Neuron (in vitro differentiated cells): ENCODE data around the gene ATP5F1C.

Experiments
- H2AFZ ChIP-seq: one replicate; pipeline ENCODE4 v1.6.1; 2013; ENCODE audit warnings: low read depth, mild to moderate bottlenecking, inconsistent platforms, low read length, moderate library complexity
- H3K27me3 ChIP-seq: one replicate; pipeline ENCODE4 v1.6.1; 2013; ENCODE audit warnings: low read length; ENCODE audit not compliant: insufficient read depth
- H3K36me3 ChIP-seq: one replicate; pipeline ENCODE4 v1.6.1; 2013; ENCODE audit warnings: low read length; ENCODE audit not compliant: insufficient read depth
- H3K4me1 ChIP-seq: one replicate; pipeline ENCODE4 v1.6.1; 2013; ENCODE audit warnings: low read length; ENCODE audit not compliant: insufficient read depth
- H3K4me3 ChIP-seq: 2 replicates; pipeline ENCODE4 v1.5.1; 2013; ENCODE audit warnings: mild to moderate bottlenecking, low read length, moderate library complexity
- H3K9me3 ChIP-seq: one replicate; pipeline ENCODE4 v1.6.1; 2013; ENCODE audit warnings: low read length

The ATP5F1C gene

DNA sequence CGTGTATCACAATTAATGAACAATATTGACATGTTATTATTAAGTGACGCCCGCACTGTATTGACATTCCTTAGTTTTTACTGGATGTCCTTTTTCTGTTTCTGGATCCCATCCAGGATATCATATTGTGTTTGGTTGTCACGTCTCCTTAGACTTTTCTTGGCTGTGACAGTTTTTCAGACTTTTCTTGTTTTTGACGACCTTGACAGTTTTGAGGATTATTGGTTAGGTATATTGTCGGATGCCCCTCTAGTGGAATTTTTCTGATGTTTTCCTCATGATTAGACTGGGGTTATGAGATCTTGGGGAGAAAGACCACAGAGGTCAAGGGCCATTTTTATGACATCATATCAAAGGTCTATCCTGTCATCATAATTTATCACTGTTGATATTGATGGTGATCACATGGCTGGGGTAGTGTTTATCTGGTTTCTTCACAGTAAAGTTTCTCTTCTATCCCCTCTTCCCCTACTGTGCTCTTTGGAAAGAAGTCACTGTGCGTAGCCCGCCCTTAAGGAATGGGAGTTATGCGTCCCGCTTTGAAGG lies 41.4 kb downstream of the ATP5F1C start:
- Histone ChIP-seq H3K9me3 (no peaks in the 10 kb centered on the region), H3K4me3 (no peak overlapping the region), H3K4me1 (no peaks in the 10 kb centered on the region), H2AFZ (no peak overlapping the region), H3K36me3 (peaks cover 23% of the 10 kb centered on the region), H3K27me3 (no peaks in the 10 kb centered on the region)

DNA sequence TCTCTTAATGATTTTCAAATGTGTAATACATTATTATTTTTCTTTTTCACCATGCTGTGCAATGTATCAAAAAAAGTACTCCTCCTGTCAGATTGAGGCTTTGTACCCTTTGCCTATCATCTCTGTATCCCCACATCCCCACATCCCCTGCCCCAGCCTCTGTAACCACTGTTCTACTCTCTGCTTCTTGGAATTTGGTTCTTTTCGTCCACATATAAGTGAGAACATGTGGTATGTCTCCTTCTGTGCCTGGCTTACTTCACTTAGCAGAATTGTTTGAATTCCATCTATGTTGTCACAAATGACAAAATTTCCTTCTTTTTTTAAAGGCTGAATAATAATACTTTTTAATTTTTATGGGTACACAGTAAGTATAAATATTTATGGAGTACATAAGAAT lies 44.1 kb downstream of the ATP5F1C start:
- Histone ChIP-seq H3K4me3 (no peak overlapping the region), H3K27me3 (no peaks in the 10 kb centered on the region), H3K9me3 (no peaks in the 10 kb centered on the region), H3K36me3 (peaks cover 8% of the 10 kb centered on the region), H3K4me1 (no peaks in the 10 kb centered on the region), H2AFZ (no peak overlapping the region)

DNA sequence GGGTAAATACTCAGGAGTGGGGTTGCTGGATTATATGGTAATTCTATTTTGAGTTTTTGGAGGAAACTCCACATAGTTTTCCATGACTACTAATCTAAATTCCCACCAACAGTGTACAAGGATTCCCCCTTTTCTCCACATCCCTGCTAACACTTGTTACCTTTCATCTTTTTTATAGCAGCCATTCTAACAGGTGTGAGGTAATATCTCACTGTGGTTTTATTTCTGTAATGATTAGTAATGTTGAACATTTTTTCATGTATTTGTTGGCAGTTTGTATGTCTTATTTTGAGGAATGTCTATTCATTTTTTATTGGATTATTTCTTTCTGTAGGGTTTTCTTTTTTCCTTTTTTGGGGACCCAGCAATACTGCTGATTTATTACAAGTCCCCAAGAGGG lies 45.2 kb downstream of the ATP5F1C start:
- Histone ChIP-seq H3K9me3 (no peaks in the 10 kb centered on the region), H3K4me1 (no peaks in the 10 kb centered on the region), H3K36me3 (peaks cover 6% of the 10 kb centered on the region), H3K4me3 (no peak overlapping the region), H3K27me3 (no peaks in the 10 kb centered on the region), H2AFZ (no peak overlapping the region)

DNA sequence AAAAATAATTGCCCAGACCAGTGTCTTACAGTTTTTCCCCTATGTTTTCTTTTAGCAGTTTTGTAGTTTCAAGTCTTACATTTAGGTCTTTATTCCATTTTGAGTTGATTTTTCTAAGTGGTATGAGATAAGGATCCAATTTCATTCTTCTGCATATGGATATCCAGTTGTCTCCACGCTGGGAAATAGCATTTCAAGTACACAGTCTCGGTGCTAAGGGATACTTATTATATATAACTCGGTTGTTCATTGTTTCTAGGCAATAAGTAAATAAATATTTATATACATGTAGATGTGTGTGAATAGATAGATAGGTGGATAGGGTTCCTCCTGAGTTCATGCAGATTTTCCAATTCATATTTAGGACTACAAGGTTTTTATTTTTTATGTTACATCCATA lies 46.3 kb downstream of the ATP5F1C start:
- no peaks in the 10 kb centered on the region for H3K9me3 ChIP-seq
- peaks cover 6% of the 10 kb centered on the region for H3K36me3 ChIP-seq
- no peaks in the 10 kb centered on the region for H3K27me3 ChIP-seq
- H2AFZ ChIP-seq: no peak overlapping the region
- H3K4me3 ChIP-seq: no peak overlapping the region
- peaks cover under 1% of the 10 kb centered on the region for H3K4me1 ChIP-seq

DNA sequence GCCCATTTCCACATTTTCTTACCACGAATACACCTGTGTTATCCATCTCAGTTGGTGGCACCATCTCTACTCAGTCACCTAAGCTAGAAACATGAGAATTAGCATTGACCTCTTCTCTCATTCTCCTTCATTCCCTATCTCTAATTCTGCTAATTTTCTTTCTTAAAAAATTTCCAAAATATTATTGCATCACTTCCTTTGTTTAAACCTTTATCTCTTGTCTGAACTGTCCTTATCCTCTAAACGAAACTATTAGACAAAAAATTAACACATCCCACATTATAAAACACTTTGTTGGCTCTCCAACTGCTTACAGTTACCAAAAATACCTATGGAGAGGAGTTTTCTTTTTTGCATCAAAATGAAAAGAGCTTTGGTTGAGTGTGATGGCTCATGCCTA lies 48.6 kb downstream of the ATP5F1C start:
- no peaks in the 10 kb centered on the region for H3K9me3 ChIP-seq
- H2AFZ ChIP-seq: no peak overlapping the region
- peaks cover 4% of the 10 kb centered on the region for H3K36me3 ChIP-seq
- H3K27me3 ChIP-seq: no peaks in the 10 kb centered on the region
- H3K4me1 ChIP-seq: peaks cover 3% of the 10 kb centered on the region
- no peak overlapping the region for H3K4me3 ChIP-seq

DNA sequence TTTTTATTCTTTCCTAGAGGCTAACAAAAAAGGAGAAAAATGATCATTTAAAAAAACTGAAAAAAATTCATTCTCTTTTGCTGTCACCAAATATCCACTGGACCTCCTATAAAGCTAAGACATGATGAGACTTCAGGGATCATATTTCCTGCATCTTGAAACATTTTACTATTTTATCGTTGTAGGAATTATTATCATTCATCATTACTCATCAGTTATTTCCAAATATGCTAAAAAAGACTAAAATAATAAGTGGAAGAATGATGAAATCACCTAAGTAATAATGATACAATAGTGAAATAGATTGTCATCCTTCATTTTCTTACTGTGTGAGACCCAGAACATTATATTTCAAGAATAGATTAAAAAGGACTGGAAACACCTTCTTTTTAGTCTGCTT lies 58.6 kb downstream of the ATP5F1C start:
- Histone ChIP-seq H3K9me3 (no peaks in the 10 kb centered on the region), H2AFZ (no peak overlapping the region), H3K4me1 (no peaks in the 10 kb centered on the region), H3K36me3 (no peaks in the 10 kb centered on the region), H3K4me3 (no peak overlapping the region), H3K27me3 (no peaks in the 10 kb centered on the region)

DNA sequence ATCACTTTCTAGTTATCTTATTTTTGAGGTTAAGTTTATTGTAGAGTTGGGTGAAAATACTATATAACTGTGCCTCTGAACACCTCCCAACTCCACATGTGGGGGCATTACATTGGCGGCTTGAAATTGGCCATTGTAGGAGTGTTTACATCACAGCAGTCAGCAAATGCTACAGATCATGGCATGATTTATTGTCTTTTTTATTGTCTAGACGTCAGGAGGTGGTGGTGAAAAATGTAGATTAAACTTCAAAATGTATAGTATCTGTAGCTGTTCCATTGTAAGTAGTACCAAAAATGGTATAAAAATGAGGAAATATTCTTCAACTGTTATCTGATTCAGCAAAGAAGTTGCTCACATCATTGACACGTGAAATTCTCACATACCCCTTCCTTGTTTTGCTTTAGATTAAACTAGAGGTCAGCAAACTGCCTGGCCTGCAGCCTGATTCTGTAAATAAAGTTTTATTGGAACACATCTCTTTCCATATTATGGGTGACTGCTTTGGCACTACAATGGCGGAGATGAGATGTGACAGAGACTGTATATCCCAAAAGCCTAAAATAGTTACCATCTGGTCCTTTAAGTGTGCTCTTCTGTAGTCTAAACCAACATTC lies 65.4 kb downstream of the ATP5F1C start:
- peaks cover 9% of the 10 kb centered on the region for H3K4me1 ChIP-seq
- no peak overlapping the region for H3K4me3 ChIP-seq
- no peak overlapping the region for H2AFZ ChIP-seq
- H3K9me3 ChIP-seq: no peaks in the 10 kb centered on the region
- no peaks in the 10 kb centered on the region for H3K27me3 ChIP-seq
- no peaks in the 10 kb centered on the region for H3K36me3 ChIP-seq

DNA sequence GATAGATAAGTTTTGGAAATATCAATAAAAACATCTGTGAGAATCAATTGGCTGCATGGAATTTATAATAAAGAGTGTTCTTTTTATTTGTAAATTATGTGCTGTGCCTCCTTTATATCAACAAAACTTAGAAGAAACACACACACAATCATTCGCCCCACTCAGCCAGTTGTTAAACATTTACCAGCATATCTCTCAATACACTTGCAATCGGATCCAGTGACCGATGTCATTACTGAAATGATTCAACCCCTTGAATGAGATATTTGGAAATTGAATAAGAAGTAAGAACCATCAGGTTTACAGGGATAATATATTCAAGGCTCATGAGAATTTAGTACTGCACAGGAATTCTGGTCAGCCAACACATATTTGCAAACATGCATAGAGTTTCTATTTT lies 65.9 kb downstream of the ATP5F1C start:
- H3K9me3 ChIP-seq: no peaks in the 10 kb centered on the region
- no peak overlapping the region for H2AFZ ChIP-seq
- H3K27me3 ChIP-seq: no peaks in the 10 kb centered on the region
- H3K4me3 ChIP-seq: no peak overlapping the region
- H3K4me1 ChIP-seq: peaks cover 9% of the 10 kb centered on the region
- H3K36me3 ChIP-seq: no peaks in the 10 kb centered on the region

DNA sequence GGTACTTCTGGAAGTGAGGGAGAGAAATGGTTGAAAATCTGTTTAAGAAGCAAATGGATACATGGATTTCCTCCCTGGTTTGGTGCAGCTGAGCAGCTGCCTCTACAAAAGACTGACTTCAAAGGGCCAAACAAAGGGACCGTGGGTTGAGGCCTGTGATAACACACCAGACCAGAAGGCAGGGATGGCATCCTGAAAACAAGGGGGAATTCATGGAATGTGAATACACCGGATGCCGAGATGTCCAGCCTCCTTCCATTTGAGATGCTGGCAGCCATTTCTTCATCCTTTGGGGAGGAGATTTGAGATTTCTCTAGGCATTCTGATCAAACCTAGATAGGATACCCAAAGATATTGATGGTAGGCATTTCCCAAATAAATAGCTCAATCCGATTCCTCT lies 67.2 kb downstream of the ATP5F1C start:
- H3K4me3 ChIP-seq: no peak overlapping the region
- H3K9me3 ChIP-seq: no peaks in the 10 kb centered on the region
- peaks cover 9% of the 10 kb centered on the region for H3K4me1 ChIP-seq
- no peaks in the 10 kb centered on the region for H3K27me3 ChIP-seq
- no peaks in the 10 kb centered on the region for H3K36me3 ChIP-seq
- H2AFZ ChIP-seq: no peak overlapping the region

DNA sequence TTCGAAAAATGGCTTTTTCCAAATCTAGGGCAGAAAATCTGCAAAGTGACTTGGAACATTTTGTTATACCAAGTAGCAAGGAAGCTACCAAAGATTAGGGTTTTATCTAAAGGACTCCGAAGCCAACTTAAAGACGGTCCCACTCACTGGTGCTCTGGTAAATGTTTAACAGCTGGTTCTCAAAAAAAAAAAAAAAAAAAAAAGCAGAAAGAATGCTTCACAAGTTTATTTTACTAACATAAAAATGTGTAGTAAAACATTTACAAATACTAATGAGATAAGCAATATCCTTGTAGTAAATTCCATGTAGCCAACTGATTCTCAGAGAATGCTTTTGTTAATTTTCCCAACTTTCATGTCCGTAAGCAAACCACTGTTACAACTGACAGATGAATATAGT lies 68.7 kb downstream of the ATP5F1C start:
- Histone ChIP-seq H3K4me1 (peaks cover 9% of the 10 kb centered on the region), H2AFZ (no peak overlapping the region), H3K36me3 (no peaks in the 10 kb centered on the region), H3K4me3 (no peak overlapping the region), H3K9me3 (no peaks in the 10 kb centered on the region), H3K27me3 (no peaks in the 10 kb centered on the region)

DNA sequence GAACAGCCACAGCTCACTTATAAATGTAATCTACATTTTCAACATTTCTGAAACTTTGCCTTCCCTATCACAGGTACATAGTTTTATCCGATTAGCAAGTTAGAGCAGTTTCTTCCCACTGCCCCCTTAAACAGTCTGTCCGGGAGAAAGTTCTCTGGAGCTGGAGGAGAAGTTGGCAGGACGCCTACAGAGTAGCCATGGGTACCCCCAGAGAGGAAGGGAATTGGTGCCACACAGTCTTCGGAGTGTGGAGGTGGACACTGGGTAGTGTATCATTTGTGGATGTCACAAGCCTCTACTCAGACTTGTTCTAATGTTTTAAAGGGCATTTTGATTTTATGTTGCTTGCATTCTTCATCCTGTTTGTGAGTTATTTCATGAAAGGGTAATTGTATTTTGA lies 69.3 kb downstream of the ATP5F1C start:
- no peaks in the 10 kb centered on the region for H3K36me3 ChIP-seq
- H3K4me3 ChIP-seq: no peak overlapping the region
- no peaks in the 10 kb centered on the region for H3K27me3 ChIP-seq
- peaks cover 9% of the 10 kb centered on the region for H3K4me1 ChIP-seq
- no peaks in the 10 kb centered on the region for H3K9me3 ChIP-seq
- no peak overlapping the region for H2AFZ ChIP-seq
